ENCODE measurements around the gene ZG16.
"Not testable (repeated sequence)": the region's sequence is repeated elsewhere in the genome, so short reads cannot be mapped to it uniquely, and the experiment has no call there.

Gene ZG16

DNA sequence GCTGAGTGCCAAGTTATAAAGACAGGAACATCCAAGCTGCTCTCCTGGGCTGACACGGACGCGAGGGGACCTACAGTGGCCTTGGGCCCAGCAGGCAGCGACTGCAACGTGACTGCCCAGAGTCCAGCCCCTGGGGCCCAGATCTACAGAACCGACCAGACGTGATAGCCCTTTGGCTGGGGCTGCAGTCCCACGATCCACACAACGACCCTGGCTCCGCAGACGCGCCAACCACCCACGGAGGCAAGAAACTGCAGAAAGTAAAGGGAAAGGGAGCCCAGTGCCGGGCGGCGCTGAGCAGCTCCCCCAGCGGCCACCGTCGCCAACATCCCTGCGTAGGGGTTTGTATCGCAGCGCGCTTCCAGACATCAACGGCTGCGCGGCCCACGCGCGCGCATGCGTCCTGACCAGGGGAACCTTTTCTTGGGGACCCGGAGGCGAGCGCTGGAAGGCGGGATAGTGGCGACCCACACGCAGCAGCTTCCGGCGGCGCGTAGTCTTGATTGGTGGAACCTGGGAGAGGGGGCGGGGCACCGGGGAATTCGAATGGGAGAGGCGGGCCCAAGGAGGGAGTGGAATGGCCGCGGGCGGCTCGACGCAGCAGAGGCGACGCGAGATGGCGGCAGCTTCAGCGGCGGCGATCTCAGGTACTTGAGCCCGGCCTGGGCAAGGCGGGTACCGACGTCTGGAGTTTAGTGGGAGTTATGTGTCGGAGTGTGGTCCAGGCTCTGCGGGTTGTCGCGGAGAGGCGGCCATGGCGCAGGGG lies 12.3 kb downstream of the ZG16 start, which contains the start of gene KIF22:
KIF22 (plus strand) TSS at position 569 of the 766 bp plus-strand sequence; CDS start at position 578, 9 bp downstream.
- peak; percentile 98 for DNase-seq

DNA sequence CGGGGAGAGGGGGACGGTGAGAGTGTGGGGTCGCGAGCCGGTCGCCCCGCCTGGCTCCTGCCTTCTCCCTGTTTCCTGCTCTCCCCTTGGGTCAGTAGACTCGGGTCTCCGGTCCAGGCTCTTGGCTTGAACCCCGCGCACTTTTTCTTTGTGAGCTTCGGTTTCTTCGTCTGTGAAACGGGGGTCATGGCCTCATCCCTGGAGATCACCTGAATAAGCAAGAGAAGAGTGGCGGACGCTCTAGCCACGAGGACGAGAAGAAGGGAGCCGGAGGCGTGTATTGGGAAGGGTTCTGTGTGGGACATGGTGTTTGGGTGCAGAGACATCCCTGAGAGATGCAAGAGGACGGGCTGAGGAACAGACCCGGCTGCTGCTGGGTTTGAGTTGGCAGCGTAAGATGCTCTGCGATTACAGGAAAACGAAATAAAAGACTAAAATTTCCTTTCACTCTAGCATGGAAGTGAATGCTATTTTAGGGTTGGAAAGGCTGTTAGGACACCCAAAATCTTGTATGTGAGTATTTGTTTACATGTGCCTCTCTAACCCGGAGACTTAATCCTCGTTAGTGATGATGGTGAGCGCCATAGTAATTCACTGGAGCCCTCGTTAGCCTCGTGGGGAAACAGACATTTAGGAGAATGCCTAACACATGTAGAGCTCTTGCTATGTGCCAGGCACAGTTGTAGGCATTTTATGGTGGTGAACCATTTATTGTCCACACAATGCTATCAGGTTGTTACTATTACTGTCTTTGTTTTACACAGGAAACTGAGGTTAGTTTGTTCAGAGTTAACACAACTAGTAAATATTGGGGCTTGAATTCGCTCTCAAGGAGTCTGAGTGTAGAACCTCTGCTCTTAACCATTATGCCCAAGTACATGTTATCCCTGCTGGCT lies 13.1 kb downstream of the ZG16 start:
- peak; percentile 13 for DNase-seq

- DNase-seq, result no peak
These were observed 14.1 kb downstream of the ZG16 start for GRCh38 chr16:29791845-29792807.

DNA sequence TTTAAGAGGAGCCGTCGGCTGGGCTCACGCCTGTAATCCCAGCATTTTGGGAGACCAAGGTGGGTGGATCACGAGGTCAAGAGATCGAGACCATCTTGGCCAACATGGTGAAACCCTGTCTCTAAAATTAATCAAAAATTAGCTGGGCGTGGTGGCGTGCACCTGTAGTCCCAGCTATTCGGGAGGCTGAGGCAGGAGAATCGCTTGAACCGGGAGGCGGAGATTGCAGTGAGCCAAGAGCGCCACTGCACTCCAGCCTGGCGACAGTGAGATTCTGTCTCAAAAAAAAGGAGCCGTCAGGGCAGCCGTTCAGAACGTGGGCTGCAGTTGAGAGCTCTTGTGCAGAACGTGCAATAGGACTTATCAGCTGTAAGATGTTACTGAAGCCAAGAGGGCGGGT lies 15.1 kb downstream of the ZG16 start:
- DNase-seq, result not testable (repeated sequence)

DNA sequence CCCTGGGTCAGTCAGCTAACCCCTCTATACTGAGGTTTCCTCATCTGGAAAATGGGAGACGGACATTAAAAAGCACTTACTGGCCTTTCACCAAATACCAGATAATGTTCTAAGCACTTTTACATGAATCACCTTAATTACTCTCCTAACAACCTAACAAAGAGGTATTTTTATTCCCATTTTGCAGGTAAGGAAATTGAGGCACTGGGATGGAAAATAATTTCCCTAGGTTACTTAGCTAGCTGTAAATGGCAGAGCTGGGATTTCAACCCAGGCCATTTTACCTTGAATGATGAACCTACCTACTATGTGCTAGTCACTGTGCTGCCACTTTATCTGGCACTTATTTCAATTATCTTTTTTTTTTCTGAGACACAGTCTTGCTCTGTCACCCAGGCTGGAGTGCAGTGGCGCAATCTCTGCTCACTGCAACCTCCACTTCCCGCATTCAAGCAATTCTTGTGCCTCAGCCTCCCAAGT lies 16.2 kb downstream of the ZG16 start:
- DNase-seq, result no peak

GRCh38 chr16:29802416-29802935 lies 24.4 kb downstream of the ZG16 start:
- no peak for DNase-seq

DNA sequence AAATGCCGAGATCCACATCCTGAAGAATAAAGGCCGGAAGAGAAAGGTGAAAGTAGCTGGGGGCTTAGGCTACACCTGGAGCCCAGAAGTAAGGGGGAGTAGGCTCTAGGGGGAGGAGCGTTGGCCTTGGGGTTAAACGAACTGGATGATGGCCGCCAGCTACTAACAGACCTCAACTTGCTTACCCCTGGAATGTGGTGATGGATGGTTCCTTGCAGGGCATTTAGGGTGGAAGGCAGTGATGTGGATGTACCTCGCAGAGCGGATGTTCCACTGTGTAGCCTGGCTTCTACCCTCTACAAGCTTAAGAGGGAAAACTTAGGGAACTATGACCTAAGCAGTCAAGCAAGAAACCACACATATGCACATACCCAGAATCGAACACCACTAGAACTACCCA lies 26.0 kb downstream of the ZG16 start:
- no peak for DNase-seq

DNA sequence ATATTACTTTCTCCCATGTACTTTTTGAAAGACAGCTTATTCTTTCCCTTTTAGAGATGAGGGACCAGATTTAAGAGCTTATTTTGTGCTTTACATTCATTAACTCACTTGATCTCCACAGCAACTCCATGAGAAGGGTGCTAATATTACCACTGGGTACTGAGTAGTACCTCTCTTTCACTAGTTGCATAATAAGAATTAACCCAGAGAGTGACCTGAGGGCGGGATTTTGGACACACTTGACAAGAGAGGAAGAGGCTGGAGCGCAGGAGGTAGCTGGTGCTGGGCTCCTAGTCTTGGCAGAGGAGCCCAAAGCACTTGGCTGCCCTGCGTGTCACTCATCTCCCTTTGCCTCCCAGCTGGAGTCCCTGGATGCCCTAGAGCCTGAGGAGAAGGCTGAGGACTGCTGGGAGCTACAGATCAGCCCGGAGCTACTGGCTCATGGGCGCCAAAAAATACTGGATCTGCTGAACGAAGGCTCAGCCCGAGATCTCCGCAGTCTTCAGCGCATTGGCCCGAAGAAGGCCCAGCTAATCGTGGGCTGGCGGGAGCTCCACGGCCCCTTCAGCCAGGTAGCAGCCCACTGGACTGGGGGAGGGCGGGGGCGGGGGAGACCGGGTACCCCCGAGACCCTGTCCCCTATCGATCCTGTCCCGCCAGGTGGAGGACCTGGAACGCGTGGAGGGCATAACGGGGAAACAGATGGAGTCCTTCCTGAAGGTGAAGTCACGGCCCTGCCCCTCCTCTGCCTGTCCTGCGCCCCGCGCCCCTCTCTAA lies 26.6 kb downstream of the ZG16 start:
- DNase-seq, result peak; percentile 41

GRCh38 chr16:29805232-29806098 lies 27.4 kb downstream of the ZG16 start:
- peak; percentile 98 for DNase-seq

- DNase-seq, result peak; percentile 94
These were observed 28.1 kb downstream of the ZG16 start, which contains the start of gene MAZ for GRCh38 chr16:29806099-29806579. Gene MAZ, plus strand, starts transcription at chr16:29806529. Its CDS starts 173 bp downstream, at chr16:29806702.

DNA sequence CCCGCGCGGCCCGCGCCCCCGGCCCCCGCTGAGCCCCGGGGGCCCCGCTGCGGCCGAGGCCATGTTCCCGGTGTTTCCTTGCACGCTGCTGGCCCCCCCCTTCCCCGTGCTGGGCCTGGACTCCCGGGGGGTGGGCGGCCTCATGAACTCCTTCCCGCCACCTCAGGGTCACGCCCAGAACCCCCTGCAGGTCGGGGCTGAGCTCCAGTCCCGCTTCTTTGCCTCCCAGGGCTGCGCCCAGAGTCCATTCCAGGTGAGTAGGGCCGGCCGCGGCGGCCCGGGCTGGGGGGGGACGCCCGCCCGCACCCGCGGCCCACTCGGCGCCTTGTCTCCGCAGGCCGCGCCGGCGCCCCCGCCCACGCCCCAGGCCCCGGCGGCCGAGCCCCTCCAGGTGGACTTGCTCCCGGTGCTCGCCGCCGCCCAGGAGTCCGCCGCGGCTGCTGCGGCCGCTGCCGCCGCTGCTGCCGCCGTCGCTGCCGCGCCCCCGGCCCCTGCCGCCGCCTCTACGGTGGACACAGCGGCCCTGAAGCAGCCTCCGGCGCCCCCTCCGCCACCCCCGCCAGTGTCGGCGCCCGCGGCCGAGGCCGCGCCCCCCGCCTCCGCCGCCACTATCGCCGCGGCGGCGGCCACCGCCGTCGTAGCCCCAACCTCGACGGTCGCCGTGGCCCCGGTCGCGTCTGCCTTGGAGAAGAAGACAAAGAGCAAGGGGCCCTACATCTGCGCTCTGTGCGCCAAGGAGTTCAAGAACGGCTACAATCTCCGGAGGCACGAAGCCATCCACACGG lies 28.8 kb downstream of the ZG16 start:
- peak; percentile 78 for DNase-seq

- DNase-seq, result peak; percentile 83
These were observed 29.6 kb downstream of the ZG16 start for GRCh38 chr16:29807426-29808218.

DNA sequence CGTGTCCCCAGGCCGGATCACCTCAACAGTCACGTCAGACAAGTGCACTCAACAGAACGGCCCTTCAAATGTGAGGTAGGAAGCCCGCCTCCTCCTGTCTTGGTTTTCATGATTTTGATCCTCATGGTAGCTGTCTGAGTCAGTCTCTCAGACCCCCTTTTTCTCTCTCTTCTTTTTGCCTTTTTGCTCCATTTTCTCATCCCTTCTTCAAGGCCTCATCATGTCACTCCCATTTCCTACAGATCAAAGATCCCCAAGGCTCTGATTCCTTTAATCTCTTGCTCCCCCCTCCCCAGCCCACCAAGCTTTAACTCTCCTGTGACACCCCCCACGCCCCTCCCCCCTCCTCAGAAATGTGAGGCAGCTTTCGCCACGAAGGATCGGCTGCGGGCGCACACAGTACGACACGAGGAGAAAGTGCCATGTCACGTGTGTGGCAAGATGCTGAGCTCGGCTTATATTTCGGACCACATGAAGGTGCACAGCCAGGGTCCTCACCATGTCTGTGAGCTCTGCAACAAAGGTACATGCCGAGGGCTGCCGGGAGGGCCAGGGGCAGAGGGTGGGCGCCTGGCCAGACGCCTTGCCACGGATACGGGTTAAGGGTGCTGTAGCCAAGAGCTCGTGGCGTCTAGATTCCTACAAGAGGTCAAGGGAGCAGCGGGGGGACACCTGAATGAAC lies 30.3 kb downstream of the ZG16 start:
- DNase-seq, result peak; percentile 56

GRCh38 chr16:29809031-29809747 lies 31.1 kb downstream of the ZG16 start:
- DNase-seq, result no peak

GRCh38 chr16:29809850-29810698 lies 32.0 kb downstream of the ZG16 start:
- no peak for DNase-seq

GRCh38 chr16:29810699-29811169 lies 32.7 kb downstream of the ZG16 start:
- DNase-seq, result no peak

Data from NCI-H1092 treated with DMSO at 0.1 percent for 48 hours (cell line).